Heart left ventricle (tissue), 16 donors: ENCODE data around the gene C1QTNF6. TPM values are rescaled to one million over a fixed set of nuclear protein-coding genes. Genes with fewer than 3 reads are reported as not detected.

Source experiments
- ATAC-seq, 4 donors: fragments of 200-7000 bp; cut with Tn5 transposase; one replicate each; pipeline ENCODE4 v1.9.1; 2020 to 2022; ENCODE audit warnings: moderate library complexity in 4 of 4, mild to moderate bottlenecking in 3 of 4, moderate number of reproducible peaks in 1 of 4
- DNase-seq, 5 donors: peaks; one replicate each; pipeline ENCODE4 v3.0.0-alpha.2; 2020
- H3K27ac ChIP-seq, 12 donors: fragments of 200-600 bp; sonication (generic) in 4 of 12; one replicate each; pipeline versions ENCODE4 v1.5.0 to v1.8.0; 2016 to 2022; ENCODE audit warnings: mild to moderate bottlenecking in 2 of 12
- H3K27me3 ChIP-seq, 9 donors: fragments of 200-600 bp; sonication (generic) in 2 of 9; one replicate each; pipeline versions ENCODE4 v1.5.1 to v1.8.0; 2016 to 2022; ENCODE audit warnings: mild to moderate bottlenecking in 3 of 9
- H3K36me3 ChIP-seq, 9 donors: fragments of 200-600 bp; sonication (generic) in 2 of 9; one replicate each; pipeline versions ENCODE4 v1.5.0 to v1.8.0; 2018 to 2022; ENCODE audit warnings: mild to moderate bottlenecking in 2 of 9
- H3K4me1 ChIP-seq, 12 donors: fragments of 200-600 bp; sonication (generic) in 4 of 12; one replicate each; pipeline versions ENCODE4 v1.5.0 to v1.8.0; 2016 to 2022; ENCODE audit warnings: mild to moderate bottlenecking in 3 of 12
- H3K4me3 ChIP-seq, 12 donors: fragments of 200-600 bp; sonication (generic) in 4 of 12; one replicate each; pipeline versions ENCODE4 v1.5.0 to v1.8.0; 2017 to 2022; ENCODE audit warnings: mild to moderate bottlenecking in 9 of 12, moderate library complexity in 4 of 12
- H3K9me3 ChIP-seq, 12 donors: fragments of 200-600 bp; sonication (generic) in 4 of 12; one replicate each; pipeline versions ENCODE4 v1.5.0 to v1.8.0; 2016 to 2022; ENCODE audit warnings: mild to moderate bottlenecking in 1 of 12
- POLR2A ChIP-seq, 2 donors: fragments of 450-650 bp; IDR thresholded peaks; one replicate each; pipeline ENCODE4 v1.6.1; 2017; ENCODE audit warnings: antibody characterized with exemption in 2 of 2, mild to moderate bottlenecking in 2 of 2, moderate library complexity in 2 of 2
- WGBS, 4 donors: extraction: QIAGEN DNeasy Blood & Tissue Kit in 2 of 4; methylation state at CpG; one replicate each; pipeline versions ENCODE4 v1.1.5 to v1.1.7; 2013 to 2018; 5-methylcytosine and 5-hydroxymethylcytosine counted together
- intact Hi-C, 10 donors: fragments of 100-400 bp; cut with DNase I; formaldehyde crosslinking; loops; one replicate each; pipeline versions ENCODE4 v1.11.1 to v1.14.2; 2022
- polyA plus RNA-seq, 2 donors: library from polyadenylated mRNA; stranded (reverse); fragments of 200-250 nt; gene quantifications; one replicate each; pipeline ENCODE4 v1.2.3, GENCODE V29; 2013
- total RNA-seq, 9 donors: library from RNA; depleted of rRNA in 2 of 9; stranded (reverse); fragments of >200 nt in 2 of 9; fragmentation: NEBNext Ultra II Directional in 3 of 9; extraction: Animal tissue kit (Norgen Biotek cat#: 25700) in 3 of 9; gene quantifications; one replicate each; pipeline versions ENCODE4 v1.1.0 to v1.2.4, GENCODE V29; 2016 to 2023
- TF ChIP-seq, protein P1 (sequence below), 12 donors: fragments of 200-600 bp; sonication (generic) in 4 of 12; IDR thresholded peaks; one replicate each; pipeline versions ENCODE4 v1.5.0 to v1.8.0; 2018 to 2022; ENCODE audit warnings: antibody characterized with exemption in 12 of 12, mild to moderate bottlenecking in 5 of 12
- donor health status: ischemic (EF 13 %, LVEDD 7.1; RV severe dilation, severe dysfunction).
- donor health status: healthy with polysubstance abuse.
- donor health status: DM: no; HTN: yes; CAD: no.
- donor health status: DM: no; HTN: no; CAD: no.
- donor health status: ischemic (EF 25% LVEDD 6.9; RV normal size, moderate dysfunction).
- donor health status: ischemic (EF 25% LVEDD 5.7; RV mildly dilated, moderate dysfunction).
- donor health status: healthy.
- donor health status: DM: yes; HTN: yes; CAD: no.
- donor health status: ischemic (EF 35%, LVEDD 5.7; RV mildly dilated, moderate dysfunction).
- donor health status: nonischemic (EF 11% LVEDD 7.7; RV severe dilation, severe dysfunction).
- donor health status: DM: yes; HTN: yes; CAD: no.
- donor health status: PGD.
- donor health status: ischemic (EF 29% LVEDD 5.4; RV normal size, mild dysfunction).
- donor health status: nonischemic (EF 23%, LVEDD 6.1; RV moderate dilation, normal function).

C1QTNF6 gene
- total and polyA plus RNA-seq, 11 donors, result 0.31 to 11.9 (median 1.4) TPM

- 83 to 88% (median 85%) methylated on average over 16 of the region's 16 CpGs for WGBS, 4 donors
- no peaks in the 10 kb centered on the region for H3K36me3 ChIP-seq
- H3K4me3 ChIP-seq, result peak overlapping the region in 1 of 12 donors; percentile 56
- H3K27me3 ChIP-seq, result peaks cover 0 to 24% (median 4%) of the 10 kb centered on the region in 9 donors
- intact Hi-C loops, result no loop called here
- peaks cover 0 to 10% (median 2%) of the 10 kb centered on the region in 12 donors for H3K9me3 ChIP-seq
- no peak for ATAC-seq
- H3K27ac ChIP-seq, result no peak overlapping the region
- H3K4me1 ChIP-seq, result peaks cover 0 to 6% (median 0%) of the 10 kb centered on the region in 12 donors
- peak in 2 of 5 donors; percentile 4 to 37 for DNase-seq
- TF ChIP-seq, protein P1, sequence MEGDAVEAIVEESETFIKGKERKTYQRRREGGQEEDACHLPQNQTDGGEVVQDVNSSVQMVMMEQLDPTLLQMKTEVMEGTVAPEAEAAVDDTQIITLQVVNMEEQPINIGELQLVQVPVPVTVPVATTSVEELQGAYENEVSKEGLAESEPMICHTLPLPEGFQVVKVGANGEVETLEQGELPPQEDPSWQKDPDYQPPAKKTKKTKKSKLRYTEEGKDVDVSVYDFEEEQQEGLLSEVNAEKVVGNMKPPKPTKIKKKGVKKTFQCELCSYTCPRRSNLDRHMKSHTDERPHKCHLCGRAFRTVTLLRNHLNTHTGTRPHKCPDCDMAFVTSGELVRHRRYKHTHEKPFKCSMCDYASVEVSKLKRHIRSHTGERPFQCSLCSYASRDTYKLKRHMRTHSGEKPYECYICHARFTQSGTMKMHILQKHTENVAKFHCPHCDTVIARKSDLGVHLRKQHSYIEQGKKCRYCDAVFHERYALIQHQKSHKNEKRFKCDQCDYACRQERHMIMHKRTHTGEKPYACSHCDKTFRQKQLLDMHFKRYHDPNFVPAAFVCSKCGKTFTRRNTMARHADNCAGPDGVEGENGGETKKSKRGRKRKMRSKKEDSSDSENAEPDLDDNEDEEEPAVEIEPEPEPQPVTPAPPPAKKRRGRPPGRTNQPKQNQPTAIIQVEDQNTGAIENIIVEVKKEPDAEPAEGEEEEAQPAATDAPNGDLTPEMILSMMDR (IDR thresholded peaks at IDR 0.05), result no peak
- no peak for TF ChIP-seq POLR2A (IDR thresholded peaks at IDR 0.05)
Observed at GRCh38 chr22:37146507-37147180, 41.4 kb downstream of the C1QTNF6 start.

DNA sequence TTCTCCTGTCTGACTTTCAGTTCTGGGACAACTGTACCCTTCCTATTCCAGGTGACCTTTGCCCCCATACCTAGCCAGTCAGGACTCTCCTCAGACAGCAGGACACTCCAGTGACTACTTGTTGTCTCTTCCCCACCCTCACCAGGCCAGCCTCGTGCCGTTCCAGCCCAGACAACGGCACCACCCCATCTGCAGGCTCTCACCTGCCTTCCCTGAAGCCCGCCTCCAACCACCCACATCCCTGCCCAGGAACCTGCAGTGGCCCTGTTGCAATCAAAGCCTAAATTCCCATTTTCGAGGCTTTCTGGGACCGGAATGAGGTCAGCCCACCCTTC is 42.0 kb downstream of the C1QTNF6 start:
- no peak overlapping the region for H3K27ac ChIP-seq
- ATAC-seq, result no peak
- peaks cover 0 to 8% (median 2%) of the 10 kb centered on the region in 12 donors for H3K9me3 ChIP-seq
- WGBS, 4 donors, result 66 to 74% (median 67%) methylated on average over 6 of the region's 6 CpGs
- H3K27me3 ChIP-seq, result peaks cover 0 to 29% (median 4%) of the 10 kb centered on the region in 9 donors
- TF ChIP-seq POLR2A (IDR thresholded peaks at IDR 0.05), result no peak
- TF ChIP-seq, protein P1 (IDR thresholded peaks at IDR 0.05), result no peak
- intact Hi-C loops, result no loop called here
- H3K36me3 ChIP-seq, result no peaks in the 10 kb centered on the region
- H3K4me3 ChIP-seq, result peak overlapping the region in 1 of 12 donors; percentile 56
- DNase-seq, result peak in 1 of 5 donors; percentile 9
- peaks cover 0 to 6% (median 0%) of the 10 kb centered on the region in 12 donors for H3K4me1 ChIP-seq

DNA sequence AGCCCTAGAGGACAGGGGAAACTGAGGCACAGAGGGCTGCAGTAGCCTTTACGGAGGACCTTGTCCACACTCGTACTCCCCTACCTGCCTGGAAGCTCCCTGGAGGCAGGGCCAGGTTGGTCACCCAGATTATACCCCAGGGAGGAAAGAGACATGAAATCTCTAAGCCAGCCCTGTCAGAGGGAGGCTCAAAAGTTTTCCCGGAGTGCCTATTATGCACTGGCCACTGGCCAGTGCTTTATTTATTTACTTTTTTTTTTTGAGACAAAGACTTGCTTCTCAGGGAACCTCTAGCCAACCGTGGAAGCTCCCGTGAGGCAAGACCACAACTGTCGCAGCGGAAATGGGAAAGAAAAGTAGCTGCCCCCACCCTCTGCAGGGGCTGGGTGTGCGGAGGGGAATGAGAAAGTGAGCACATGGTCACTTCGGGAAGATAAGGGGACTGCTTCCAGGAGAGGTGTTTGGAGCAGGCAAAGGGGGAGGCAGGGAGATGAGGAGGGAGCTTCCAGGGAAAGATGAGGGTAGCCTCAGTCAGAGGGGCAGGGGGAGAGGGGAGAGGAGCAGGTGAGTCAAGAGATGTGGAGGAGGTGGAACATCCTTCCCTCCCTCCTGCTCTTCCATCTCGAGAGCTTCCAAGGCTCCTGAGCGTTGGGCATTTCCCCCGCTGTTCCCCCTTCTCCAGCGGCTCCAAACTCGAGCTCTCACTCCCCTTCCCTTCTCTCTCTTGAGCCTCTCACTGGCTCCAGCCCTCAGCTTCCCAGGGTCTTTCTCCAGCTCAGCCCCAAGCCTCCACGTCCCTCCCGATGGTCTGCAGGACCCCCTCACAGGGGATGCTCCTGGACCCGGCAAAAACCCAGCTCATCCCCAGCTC is 42.6 kb downstream of the C1QTNF6 start:
- TF ChIP-seq, protein P1 (IDR thresholded peaks at IDR 0.05), result no peak
- TF ChIP-seq POLR2A (IDR thresholded peaks at IDR 0.05), result no peak
- intact Hi-C loops, result no loop called here
- H3K9me3 ChIP-seq, result peaks cover 0 to 3% (median 0%) of the 10 kb centered on the region in 12 donors
- DNase-seq (peak in 2 of 5 donors; percentile 23 to 26), ATAC-seq (no peak)
- H3K27ac ChIP-seq, result no peak overlapping the region
- H3K4me3 ChIP-seq, result peak overlapping the region in 1 of 12 donors; percentile 56
- peaks cover 0 to 6% (median 0%) of the 10 kb centered on the region in 12 donors for H3K4me1 ChIP-seq
- H3K27me3 ChIP-seq, result peaks cover 0 to 35% (median 4%) of the 10 kb centered on the region in 9 donors
- 23 to 31% (median 25%) methylated on average over 17 of the region's 17 CpGs for WGBS, 4 donors
- no peaks in the 10 kb centered on the region for H3K36me3 ChIP-seq

DNA sequence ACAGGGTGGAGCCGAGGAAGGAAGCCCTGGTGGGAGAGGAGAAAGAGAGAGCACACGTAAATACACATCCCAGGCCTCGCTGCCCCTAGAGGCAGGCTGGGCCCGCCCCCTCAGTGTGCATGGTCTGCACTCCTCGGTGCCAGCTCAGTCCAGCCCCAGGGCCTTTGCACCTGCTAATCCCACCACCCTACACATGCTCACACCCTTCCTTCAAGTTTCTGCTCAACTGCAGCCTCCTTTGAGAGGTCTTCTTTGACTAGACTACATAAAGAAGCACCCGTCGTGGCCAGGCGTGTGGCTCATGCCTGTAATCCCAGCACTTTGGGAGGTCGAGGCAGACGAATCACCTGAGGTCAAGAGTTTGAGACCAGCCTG is 43.9 kb downstream of the C1QTNF6 start:
- DNase-seq (peak in 1 of 5 donors; percentile 35), ATAC-seq (no peak)
- Histone ChIP-seq H3K36me3 (no peaks in the 10 kb centered on the region), H3K4me3 (no peak overlapping the region), H3K9me3 (no peaks in the 10 kb centered on the region), H3K4me1 (peaks cover 0 to 6% (median 0%) of the 10 kb centered on the region in 12 donors), H3K27ac (no peak overlapping the region), H3K27me3 (peaks cover 0 to 37% (median 4%) of the 10 kb centered on the region in 9 donors)
- WGBS, 4 donors, result 74 to 85% (median 83%) methylated on average over 10 of the region's 10 CpGs
- intact Hi-C loops, result no loop called here
- no peak for TF ChIP-seq POLR2A (IDR thresholded peaks at IDR 0.05)
- TF ChIP-seq, protein P1 (IDR thresholded peaks at IDR 0.05), result no peak
